Liver (tissue), 9 donors: Measurements from ENCODE around the gene SLC6A11. TPM values are rescaled to one million over a fixed set of nuclear protein-coding genes. Genes with fewer than 3 reads are reported as not detected.

Experiments
- DNase-seq: peaks from one replicate; pipeline ENCODE4 v3.0.0-alpha.2; 2017; ENCODE audit warnings: low spot score
- H3K27ac ChIP-seq, 2 donors: one replicate each; pipeline ENCODE4 v1.7.0; 2013; ENCODE audit warnings: inconsistent platforms in 2 of 2, low read length in 2 of 2, control low read depth in 1 of 2, low read depth in 1 of 2, mild to moderate bottlenecking in 1 of 2
- H3K27me3 ChIP-seq, 4 donors: one replicate each; pipeline versions ENCODE4 v1.6.1 to v1.7.0; 2013; ENCODE audit warnings: low read length in 3 of 4, inconsistent platforms in 1 of 4, mild to moderate bottlenecking in 1 of 4, moderate library complexity in 1 of 4; ENCODE audit not compliant: control insufficient read depth in 4 of 4, insufficient read depth in 4 of 4
- H3K36me3 ChIP-seq, 4 donors: one replicate each; pipeline versions ENCODE4 v1.6.1 to v1.7.0; 2013; ENCODE audit warnings: low read length in 3 of 4, mild to moderate bottlenecking in 3 of 4, low read depth in 1 of 4, moderate library complexity in 1 of 4; ENCODE audit not compliant: control insufficient read depth in 4 of 4, insufficient read depth in 3 of 4
- H3K4me1 ChIP-seq, 4 donors: one replicate each; pipeline versions ENCODE4 v1.6.1 to v1.7.0; 2013; ENCODE audit warnings: low read length in 3 of 4, mild to moderate bottlenecking in 3 of 4, moderate library complexity in 1 of 4; ENCODE audit not compliant: control insufficient read depth in 4 of 4, insufficient read depth in 4 of 4
- H3K4me3 ChIP-seq, 3 donors: one replicate each; pipeline versions ENCODE4 v1.6.1 to v1.7.0; 2013; ENCODE audit warnings: low read length in 3 of 3, control low read depth in 1 of 3, low read depth in 1 of 3, mild to moderate bottlenecking in 1 of 3
- H3K9ac ChIP-seq, 2 donors: one replicate each; pipeline ENCODE4 v1.7.0; 2013; ENCODE audit warnings: low read length in 2 of 2, mild to moderate bottlenecking in 2 of 2, moderate library complexity in 2 of 2, control low read depth in 1 of 2, low read depth in 1 of 2
- H3K9me3 ChIP-seq, 4 donors: one replicate each; pipeline versions ENCODE4 v1.6.1 to v1.7.0; 2013; ENCODE audit warnings: low read length in 3 of 4; ENCODE audit not compliant: control insufficient read depth in 4 of 4
- EGR1 ChIP-seq, 2 donors: IDR thresholded peaks; 2 replicates each; pipeline ENCODE4 v1.6.1; 2016 to 2018; ENCODE audit warnings: antibody characterized with exemption in 2 of 2, low read depth in 2 of 2
- FOXA1 ChIP-seq: IDR thresholded peaks from 2 replicates; pipeline ENCODE4 v1.6.1; 2016; ENCODE audit warnings: antibody characterized with exemption
- FOXA2 ChIP-seq: IDR thresholded peaks from 2 replicates; pipeline ENCODE4 v1.6.1; 2016; ENCODE audit warnings: antibody characterized with exemption
- GABPA ChIP-seq, 2 donors: IDR thresholded peaks in 1 of 2; conservative IDR thresholded peaks in 1 of 2; 2 replicates each; pipeline ENCODE4 v1.6.1; 2016; ENCODE audit warnings: antibody characterized with exemption in 2 of 2, mild to moderate bottlenecking in 1 of 2, moderate library complexity in 1 of 2
- HNF4A ChIP-seq, 2 donors: conservative IDR thresholded peaks; 2 replicates each; pipeline ENCODE4 v1.6.1; 2016; ENCODE audit warnings: antibody characterized with exemption in 2 of 2, mild to moderate bottlenecking in 2 of 2
- JUND ChIP-seq, 2 donors: IDR thresholded peaks; 2 replicates each; pipeline ENCODE4 v1.6.1; 2016; ENCODE audit warnings: antibody characterized with exemption in 2 of 2
- NR2F2 ChIP-seq: IDR thresholded peaks from 2 replicates; pipeline ENCODE4 v1.6.1; 2016; ENCODE audit warnings: antibody characterized with exemption
- RAD21 ChIP-seq, 2 donors: IDR thresholded peaks; 2 replicates each; pipeline ENCODE4 v1.6.1; 2016; ENCODE audit warnings: antibody characterized with exemption in 2 of 2, mild to moderate bottlenecking in 2 of 2
- REST ChIP-seq: IDR thresholded peaks from 2 replicates; pipeline ENCODE4 v1.6.1; 2016; ENCODE audit warnings: antibody characterized with exemption, mild to moderate bottlenecking
- RXRA ChIP-seq, 2 donors: IDR thresholded peaks; 2 replicates each; pipeline ENCODE4 v1.6.1; 2017 to 2018; ENCODE audit warnings: antibody characterized with exemption in 2 of 2, mild to moderate bottlenecking in 1 of 2
- SP1 ChIP-seq: IDR thresholded peaks from 2 replicates; pipeline ENCODE4 v1.6.1; 2018; ENCODE audit warnings: antibody characterized with exemption, mild to moderate bottlenecking
- TAF1 ChIP-seq: conservative IDR thresholded peaks from 2 replicates; pipeline ENCODE4 v1.6.1; 2016; ENCODE audit warnings: antibody characterized with exemption, mild to moderate bottlenecking
- YY1 ChIP-seq: IDR thresholded peaks from 2 replicates; pipeline ENCODE4 v1.6.1; 2016; ENCODE audit warnings: antibody characterized with exemption, mild to moderate bottlenecking
- WGBS: extraction: QIAGEN DNeasy Blood & Tissue Kit; methylation state at CpG from one replicate; pipeline ENCODE4 v1.1.7; 2013; 5-methylcytosine and 5-hydroxymethylcytosine counted together
- polyA plus RNA-seq, 2 donors: library from polyadenylated mRNA; stranded (reverse) in 1 of 2; unstranded in 1 of 2; fragments of 200-250 nt in 1 of 2; fragments of >200 nt in 1 of 2; fragmentation: Nextera tagmentation in 1 of 2; extraction: Ambion mirVana in 1 of 2; gene quantifications; one replicate each; pipeline versions ENCODE4 v1.2.1 to v1.2.3, GENCODE V29; 2013 to 2015
- total RNA-seq, 2 donors: library from RNA; depleted of rRNA; stranded (reverse); fragments of >200 nt; gene quantifications; one replicate each; pipeline ENCODE4 v1.2.3, GENCODE V29; 2014
- TF ChIP-seq, protein P1 (sequence below): IDR thresholded peaks from 2 replicates; pipeline ENCODE4 v1.6.1; 2016; ENCODE audit warnings: antibody characterized with exemption
- TF ChIP-seq, protein P2 (sequence below): fragments of 150-350 bp; IDR thresholded peaks from 2 replicates; pipeline ENCODE4 v1.5.1; 2017; ENCODE audit warnings: improper control_type of control experiment, low read depth, low read length; ENCODE audit not compliant: missing input control
- TF ChIP-seq, protein P3 (sequence below): IDR thresholded peaks from 2 replicates; pipeline ENCODE4 v1.6.1; 2016; ENCODE audit warnings: antibody characterized with exemption
- TF ChIP-seq, protein P4 (sequence below): IDR thresholded peaks from 2 replicates; pipeline ENCODE4 v1.6.1; 2016; ENCODE audit warnings: antibody characterized with exemption
- donor health status: healthy.
- donor health status: healthy.
- donor health status: healthy.
- donor health status: healthy.
- donor health status: healthy.

SLC6A11 gene
- total and polyA plus RNA-seq, 4 donors = under 0.01 to 7.1 (median 0.01) TPM; not detected in 1

GRCh38 chr3:10770547-10770946 is 45.5 kb upstream of the SLC6A11 start:
- TF ChIP-seq RXRA (IDR thresholded peaks at IDR 0.05) (no peak), NR2F2 (no peak), RAD21 (IDR thresholded peaks at IDR 0.05) (no peak), YY1 (no peak), FOXA1 (no peak), REST (no peak), JUND (IDR thresholded peaks at IDR 0.05) (no peak), TAF1 (no peak), GABPA (IDR thresholded peaks at IDR 0.05 in 1 of 2, conservative IDR thresholded peaks at IDR 0.05 in 1 of 2) (no peak), SP1 (no peak), EGR1 (IDR thresholded peaks at IDR 0.05; ENCODE audit: low read depth in 2 of 2) (no peak), HNF4A (conservative IDR thresholded peaks at IDR 0.05) (no peak)
- TF ChIP-seq, protein P1, sequence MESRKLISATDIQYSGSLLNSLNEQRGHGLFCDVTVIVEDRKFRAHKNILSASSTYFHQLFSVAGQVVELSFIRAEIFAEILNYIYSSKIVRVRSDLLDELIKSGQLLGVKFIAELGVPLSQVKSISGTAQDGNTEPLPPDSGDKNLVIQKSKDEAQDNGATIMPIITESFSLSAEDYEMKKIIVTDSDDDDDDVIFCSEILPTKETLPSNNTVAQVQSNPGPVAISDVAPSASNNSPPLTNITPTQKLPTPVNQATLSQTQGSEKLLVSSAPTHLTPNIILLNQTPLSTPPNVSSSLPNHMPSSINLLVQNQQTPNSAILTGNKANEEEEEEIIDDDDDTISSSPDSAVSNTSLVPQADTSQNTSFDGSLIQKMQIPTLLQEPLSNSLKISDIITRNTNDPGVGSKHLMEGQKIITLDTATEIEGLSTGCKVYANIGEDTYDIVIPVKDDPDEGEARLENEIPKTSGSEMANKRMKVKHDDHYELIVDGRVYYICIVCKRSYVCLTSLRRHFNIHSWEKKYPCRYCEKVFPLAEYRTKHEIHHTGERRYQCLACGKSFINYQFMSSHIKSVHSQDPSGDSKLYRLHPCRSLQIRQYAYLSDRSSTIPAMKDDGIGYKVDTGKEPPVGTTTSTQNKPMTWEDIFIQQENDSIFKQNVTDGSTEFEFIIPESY = no peak
- TF ChIP-seq, protein P2, sequence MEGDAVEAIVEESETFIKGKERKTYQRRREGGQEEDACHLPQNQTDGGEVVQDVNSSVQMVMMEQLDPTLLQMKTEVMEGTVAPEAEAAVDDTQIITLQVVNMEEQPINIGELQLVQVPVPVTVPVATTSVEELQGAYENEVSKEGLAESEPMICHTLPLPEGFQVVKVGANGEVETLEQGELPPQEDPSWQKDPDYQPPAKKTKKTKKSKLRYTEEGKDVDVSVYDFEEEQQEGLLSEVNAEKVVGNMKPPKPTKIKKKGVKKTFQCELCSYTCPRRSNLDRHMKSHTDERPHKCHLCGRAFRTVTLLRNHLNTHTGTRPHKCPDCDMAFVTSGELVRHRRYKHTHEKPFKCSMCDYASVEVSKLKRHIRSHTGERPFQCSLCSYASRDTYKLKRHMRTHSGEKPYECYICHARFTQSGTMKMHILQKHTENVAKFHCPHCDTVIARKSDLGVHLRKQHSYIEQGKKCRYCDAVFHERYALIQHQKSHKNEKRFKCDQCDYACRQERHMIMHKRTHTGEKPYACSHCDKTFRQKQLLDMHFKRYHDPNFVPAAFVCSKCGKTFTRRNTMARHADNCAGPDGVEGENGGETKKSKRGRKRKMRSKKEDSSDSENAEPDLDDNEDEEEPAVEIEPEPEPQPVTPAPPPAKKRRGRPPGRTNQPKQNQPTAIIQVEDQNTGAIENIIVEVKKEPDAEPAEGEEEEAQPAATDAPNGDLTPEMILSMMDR = no peak
- TF ChIP-seq, protein P3, sequence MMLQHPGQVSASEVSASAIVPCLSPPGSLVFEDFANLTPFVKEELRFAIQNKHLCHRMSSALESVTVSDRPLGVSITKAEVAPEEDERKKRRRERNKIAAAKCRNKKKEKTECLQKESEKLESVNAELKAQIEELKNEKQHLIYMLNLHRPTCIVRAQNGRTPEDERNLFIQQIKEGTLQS = no peak
- TF ChIP-seq, protein P4, sequence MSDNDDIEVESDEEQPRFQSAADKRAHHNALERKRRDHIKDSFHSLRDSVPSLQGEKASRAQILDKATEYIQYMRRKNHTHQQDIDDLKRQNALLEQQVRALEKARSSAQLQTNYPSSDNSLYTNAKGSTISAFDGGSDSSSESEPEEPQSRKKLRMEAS = no peak
- 79% methylated on average over 11 of the region's 11 CpGs for WGBS
- no peaks in the 10 kb centered on the region for H3K36me3 ChIP-seq
- no peak overlapping the region for H3K4me3 ChIP-seq
- H3K4me1 ChIP-seq = no peaks in the 10 kb centered on the region
- H3K9me3 ChIP-seq = peaks cover 0 to 7% (median 4%) of the 10 kb centered on the region in 4 donors
- peaks cover 0 to 4% (median 0%) of the 10 kb centered on the region in 4 donors for H3K27me3 ChIP-seq
- DNase-seq = peak; percentile 6
- no peak overlapping the region for H3K27ac ChIP-seq
- H3K9ac ChIP-seq = no peak overlapping the region

GRCh38 chr3:10770981-10771380 is 45.0 kb upstream of the SLC6A11 start:
- TF ChIP-seq FOXA2 = no peak
- TF ChIP-seq, protein P1 = no peak
- Histone ChIP-seq H3K36me3 (no peaks in the 10 kb centered on the region), H3K4me1 (no peaks in the 10 kb centered on the region), H3K4me3 (no peak overlapping the region), H3K9ac (no peak overlapping the region), H3K9me3 (peaks cover 0 to 7% (median 4%) of the 10 kb centered on the region in 4 donors), H3K27ac (no peak overlapping the region), H3K27me3 (peaks cover 0 to 4% (median 0%) of the 10 kb centered on the region in 4 donors)
- whole genome bisulfite sequencing = 67% methylated on average over 3 of the region's 3 CpGs
- DNase-seq = peak; percentile 16
